ENCODE measurements around the gene CRISPLD2.
"Not testable (repeated sequence)": the region's sequence is repeated elsewhere in the genome, so short reads cannot be mapped to it uniquely, and the experiment has no call there.

Gene CRISPLD2

GRCh38 chr16:84821728-84822689 is 2.2 kb downstream of the CRISPLD2 start:
- DNase-seq (ENCODE audit: low read depth in 2 of 3, low spot score in 2 of 3) = no peak

- DNase-seq (ENCODE audit: low read depth in 2 of 3, low spot score in 2 of 3) = no peak
These were observed 3.2 kb downstream of the CRISPLD2 start for GRCh38 chr16:84822990-84823389.

DNA sequence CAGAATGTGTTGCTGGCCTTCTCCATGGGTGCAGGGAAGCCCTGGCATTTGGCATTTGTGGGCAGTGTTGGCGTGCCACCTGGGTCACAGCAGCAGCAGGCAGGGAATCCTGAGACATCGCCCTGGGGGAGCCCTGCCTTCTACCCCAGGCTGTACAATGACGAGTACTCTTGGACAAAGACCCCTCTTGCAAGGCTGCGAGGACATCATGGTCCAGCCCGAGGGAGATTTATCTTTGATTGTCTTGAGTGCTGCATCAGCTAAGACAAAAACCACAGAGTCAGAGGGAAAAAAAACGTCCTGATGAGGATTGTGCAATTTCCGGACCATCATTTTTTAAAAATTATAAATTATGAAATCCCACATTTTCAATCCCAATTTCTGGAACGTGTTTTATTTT is 3.7 kb downstream of the CRISPLD2 start:
- DNase-seq (ENCODE audit: low read depth in 2 of 3, low spot score in 2 of 3) = no peak

- DNase-seq (ENCODE audit: low read depth in 2 of 3, low spot score in 2 of 3) = no peak
These were observed 4.1 kb downstream of the CRISPLD2 start for GRCh38 chr16:84823926-84824325.

- no peak for DNase-seq (ENCODE audit: low read depth in 2 of 3, low spot score in 2 of 3)
These were observed 6.2 kb downstream of the CRISPLD2 start for GRCh38 chr16:84825896-84826557.

GRCh38 chr16:84826558-84826941 is 6.8 kb downstream of the CRISPLD2 start:
- DNase-seq (ENCODE audit: low read depth in 2 of 3, low spot score in 2 of 3) = no peak

DNA sequence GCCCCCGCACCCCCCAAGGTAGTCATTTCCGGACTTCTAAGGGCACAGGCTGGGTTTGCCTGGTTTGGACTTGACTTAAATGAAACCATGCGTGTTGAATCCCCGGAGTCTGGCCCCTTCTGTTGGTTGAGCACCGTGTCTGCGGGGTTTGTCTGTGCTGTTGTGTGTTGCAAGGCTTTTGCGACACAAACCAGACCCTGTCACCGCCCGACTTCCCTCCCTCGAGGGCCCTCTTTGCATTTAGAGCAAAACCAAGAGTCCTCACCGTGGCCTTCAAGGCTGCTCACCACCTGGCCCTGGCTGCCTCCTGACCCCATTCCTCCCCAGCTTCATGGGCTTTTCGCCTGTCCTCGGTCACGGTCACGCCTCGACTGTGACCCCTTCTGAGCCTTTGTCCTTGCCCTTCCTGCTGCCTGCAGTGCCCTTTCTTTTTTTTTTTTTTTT is 7.4 kb downstream of the CRISPLD2 start:
- no peak for DNase-seq (ENCODE audit: low read depth in 2 of 3, low spot score in 2 of 3)

- no peak for DNase-seq (ENCODE audit: low read depth in 2 of 3, low spot score in 2 of 3)
These were observed 8.1 kb downstream of the CRISPLD2 start for GRCh38 chr16:84827897-84828296.

- no peak for DNase-seq (ENCODE audit: low read depth in 2 of 3, low spot score in 2 of 3)
These were observed 8.5 kb downstream of the CRISPLD2 start for GRCh38 chr16:84828322-84828721.

GRCh38 chr16:84829168-84829965 is 9.6 kb downstream of the CRISPLD2 start:
- no peak for DNase-seq (ENCODE audit: low read depth in 2 of 3, low spot score in 2 of 3)

- DNase-seq (ENCODE audit: low read depth in 2 of 3, low spot score in 2 of 3) = no peak
These were observed 11.1 kb downstream of the CRISPLD2 start for GRCh38 chr16:84830765-84831384.

GRCh38 chr16:84831728-84832127 is 11.9 kb downstream of the CRISPLD2 start:
- DNase-seq (ENCODE audit: low read depth in 2 of 3, low spot score in 2 of 3) = not testable (repeated sequence)

GRCh38 chr16:84832488-84833143 is 12.8 kb downstream of the CRISPLD2 start:
- no peak for DNase-seq (ENCODE audit: low read depth in 2 of 3, low spot score in 2 of 3)

DNA sequence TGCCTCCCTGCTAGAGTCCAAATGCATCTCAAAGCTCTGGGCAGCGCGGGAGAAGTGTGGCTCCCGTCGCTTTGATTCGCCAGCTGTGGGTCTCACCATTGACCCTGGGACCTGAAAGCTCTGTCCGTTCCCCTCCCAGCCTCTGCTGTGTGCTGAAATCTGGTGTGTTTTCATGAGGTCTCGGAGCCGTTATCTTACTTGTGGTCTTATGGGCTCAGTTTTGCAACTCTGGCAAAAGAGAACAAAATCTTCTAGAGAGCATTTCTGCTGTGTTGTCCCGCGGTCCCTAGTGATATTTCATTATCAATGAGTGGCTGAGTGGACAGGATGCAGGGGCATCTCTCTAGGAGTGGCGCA is 13.3 kb downstream of the CRISPLD2 start:
- DNase-seq (ENCODE audit: low read depth in 2 of 3, low spot score in 2 of 3) = no peak

DNA sequence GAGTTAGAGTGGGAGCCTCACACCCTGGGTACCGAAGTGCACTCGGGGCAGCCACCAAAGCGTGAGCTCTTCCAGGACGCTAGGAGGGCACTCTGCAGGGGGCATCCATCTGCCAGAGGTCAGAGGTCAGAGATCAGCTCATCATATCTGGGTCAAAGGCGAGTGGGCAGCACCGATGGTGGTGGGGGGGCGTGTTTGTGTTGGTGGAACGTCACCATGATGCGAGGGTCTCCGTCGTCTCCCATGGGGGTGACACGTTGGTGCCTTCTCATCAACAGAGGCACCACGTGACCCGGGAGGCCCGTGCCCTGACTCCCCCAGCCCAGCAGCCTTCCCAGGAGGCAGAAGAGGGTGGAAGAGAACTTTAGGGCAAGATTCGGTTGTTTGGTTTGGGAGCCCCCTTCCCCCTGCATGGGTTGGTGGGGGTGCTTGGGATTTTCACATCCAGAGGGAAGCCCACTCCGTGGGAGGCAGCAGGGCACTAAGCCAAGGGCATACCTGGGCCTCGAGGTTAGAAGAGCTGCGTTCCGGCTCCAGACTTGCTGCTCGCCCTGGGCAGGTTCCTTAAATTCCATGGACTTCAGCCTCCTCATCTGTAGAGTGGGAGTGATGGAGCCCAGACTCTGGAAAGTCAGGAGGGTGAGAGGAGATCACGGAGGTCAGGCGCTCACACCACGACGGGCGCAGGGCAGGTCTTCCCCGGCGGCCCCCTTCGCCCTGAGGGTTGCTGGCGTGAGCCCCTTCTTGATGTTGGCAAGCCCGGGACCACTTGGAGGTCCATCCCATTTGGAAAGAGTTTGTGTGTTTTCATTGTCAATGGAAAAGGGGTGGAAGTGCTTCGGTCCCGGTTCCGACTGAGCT is 14.0 kb downstream of the CRISPLD2 start:
- no peak for DNase-seq (ENCODE audit: low read depth in 2 of 3, low spot score in 2 of 3)

DNA sequence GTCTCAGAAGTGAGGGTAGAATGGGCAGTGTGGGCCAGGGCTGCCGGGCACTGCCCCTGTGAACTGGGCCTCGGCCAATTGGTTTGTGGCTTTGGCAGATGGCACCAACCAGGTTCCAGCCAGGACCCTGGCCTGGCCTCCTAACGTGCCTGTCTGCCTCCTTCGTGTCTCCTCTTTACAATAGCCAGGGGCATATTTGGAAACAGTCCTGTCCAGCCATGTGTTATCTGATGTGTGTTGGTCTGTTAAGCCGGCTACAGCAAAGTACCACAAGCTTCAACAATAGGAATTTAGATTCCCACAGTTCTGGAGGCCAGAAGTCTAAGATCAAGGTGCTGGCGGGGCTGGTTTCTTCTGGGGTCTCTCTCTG is 14.6 kb downstream of the CRISPLD2 start:
- no peak for DNase-seq (ENCODE audit: low read depth in 2 of 3, low spot score in 2 of 3)

GRCh38 chr16:84836234-84836647 is 16.5 kb downstream of the CRISPLD2 start:
- DNase-seq (ENCODE audit: low read depth in 2 of 3, low spot score in 2 of 3) = no peak

DNA sequence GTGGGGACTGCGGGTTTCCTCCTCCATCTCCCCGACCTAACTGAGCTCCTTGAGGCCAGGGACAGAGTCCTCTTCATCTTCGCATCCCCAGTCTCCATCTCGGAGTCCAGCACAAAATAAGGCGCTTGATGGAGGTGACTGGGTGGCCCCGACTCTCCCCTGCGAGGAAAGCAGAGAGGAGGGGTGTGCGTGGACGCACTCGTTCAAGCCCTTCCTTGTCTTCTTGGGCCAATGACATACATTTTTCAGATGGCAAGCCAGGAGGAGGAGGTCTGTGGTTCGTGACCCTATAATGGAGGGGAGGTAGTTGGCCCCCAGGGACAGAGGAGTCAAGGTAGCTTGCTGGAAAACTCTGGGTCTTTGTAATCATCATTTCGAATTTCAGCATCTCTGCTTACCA is 17.2 kb downstream of the CRISPLD2 start:
- DNase-seq (ENCODE audit: low read depth in 2 of 3, low spot score in 2 of 3) = no peak

DNA sequence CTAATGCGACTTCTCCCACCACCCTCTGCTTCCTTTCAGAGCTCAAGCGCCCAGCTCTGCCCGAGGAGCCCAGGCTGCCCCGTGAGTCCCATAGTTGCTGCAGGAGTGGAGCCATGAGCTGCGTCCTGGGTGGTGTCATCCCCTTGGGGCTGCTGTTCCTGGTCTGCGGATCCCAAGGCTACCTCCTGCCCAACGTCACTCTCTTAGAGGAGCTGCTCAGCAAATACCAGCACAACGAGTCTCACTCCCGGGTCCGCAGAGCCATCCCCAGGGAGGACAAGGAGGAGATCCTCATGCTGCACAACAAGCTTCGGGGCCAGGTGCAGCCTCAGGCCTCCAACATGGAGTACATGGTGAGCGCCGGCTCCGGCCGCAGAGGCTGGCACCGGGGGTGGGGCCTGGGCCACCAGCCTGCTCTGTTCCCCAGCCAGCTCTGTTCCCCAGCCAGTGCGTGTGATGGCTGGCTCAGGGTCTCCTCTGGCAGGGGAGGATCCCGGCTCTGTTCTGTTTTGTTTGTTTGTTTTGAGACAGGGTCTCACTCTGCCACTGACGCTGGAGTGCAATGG is 18.7 kb downstream of the CRISPLD2 start:
- no peak for DNase-seq (ENCODE audit: low read depth in 2 of 3, low spot score in 2 of 3)
